Measurements from ENCODE around the gene RIF1.
"Not testable (repeated sequence)": the region's sequence is repeated elsewhere in the genome, so short reads cannot be mapped to it uniquely, and the experiment has no call there.

RIF1 gene

DNA sequence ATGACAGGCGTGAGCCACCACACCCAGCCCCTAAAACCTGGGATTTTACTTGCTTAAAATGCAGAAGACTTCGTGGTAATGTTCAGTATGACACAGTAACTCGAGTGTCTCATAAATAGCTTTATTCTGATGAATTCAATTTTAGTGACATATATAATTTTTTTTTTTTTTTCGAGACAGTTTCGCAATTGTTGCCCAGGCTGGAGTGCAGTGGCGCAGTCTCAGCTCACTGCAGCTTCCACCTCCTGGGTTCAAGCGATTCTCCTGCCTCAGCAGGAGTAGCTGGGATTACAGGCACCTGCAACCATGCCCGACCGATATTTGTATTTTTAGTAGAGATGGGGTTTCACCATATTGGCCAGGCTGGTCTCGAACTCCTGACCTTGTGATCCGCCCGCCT is 12.0 kb downstream of the RIF1 start:
- DNase-seq: not testable (repeated sequence)

- DNase-seq: no peak
Measured at GRCh38 chr2:151422917-151423439, 13.3 kb downstream of the RIF1 start.

DNA sequence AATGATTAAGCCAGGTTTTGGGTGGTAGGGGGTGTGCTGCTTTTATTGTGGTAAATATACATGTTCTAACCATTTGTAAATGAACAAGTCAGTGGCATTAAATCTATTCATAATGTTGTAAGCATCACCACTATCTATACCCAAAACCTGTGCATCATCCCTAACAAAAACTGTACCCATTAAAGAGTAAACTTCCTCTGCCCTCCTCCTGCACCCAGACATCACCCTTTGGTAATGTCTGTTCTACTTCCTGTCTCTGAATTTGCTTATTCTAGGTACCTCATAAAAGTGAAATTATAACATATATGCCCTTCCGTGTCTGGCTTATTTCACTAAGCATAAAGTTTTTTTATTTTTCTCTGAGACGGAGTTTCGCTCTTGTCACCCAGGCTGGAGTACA is 14.1 kb downstream of the RIF1 start:
- DNase-seq: no peak

DNA sequence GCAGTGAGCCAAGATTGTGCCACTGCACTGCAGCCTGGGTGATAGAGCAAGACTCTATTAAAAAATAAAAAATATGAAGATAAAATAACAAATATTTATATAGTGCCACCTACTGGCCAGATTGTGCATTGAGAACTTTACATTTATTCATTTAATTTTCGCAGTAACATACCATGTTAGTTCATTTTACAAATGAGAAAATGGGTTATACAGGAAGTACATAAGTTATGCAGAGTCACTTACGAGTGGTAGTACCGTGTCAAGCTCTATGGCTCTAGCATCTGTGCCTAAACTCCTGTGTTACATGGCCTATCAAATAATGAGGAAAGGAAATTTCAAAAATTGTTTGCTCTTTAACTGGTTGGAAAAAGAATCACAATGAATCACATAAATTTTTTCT is 27.9 kb downstream of the RIF1 start:
- no peak for DNase-seq

DNA sequence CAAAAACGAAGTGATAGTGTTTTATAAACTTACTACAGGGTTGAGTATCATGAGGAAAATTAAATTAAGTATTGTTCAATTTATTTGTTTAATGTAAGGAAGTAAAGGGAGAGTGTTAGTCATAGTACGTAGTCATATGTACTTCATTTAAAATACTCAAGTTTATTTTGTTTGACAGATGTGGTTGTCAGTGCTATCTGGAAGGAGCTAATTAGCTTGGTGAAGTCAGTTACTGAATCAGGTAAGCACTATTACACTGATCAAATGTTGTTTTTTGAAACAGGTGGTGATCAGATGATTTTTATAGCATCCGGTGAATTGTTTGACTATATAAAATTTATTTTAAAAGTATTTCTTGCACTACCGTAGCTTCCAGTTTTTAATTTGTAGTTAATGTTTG is 28.8 kb downstream of the RIF1 start:
- DNase-seq: no peak

- no peak for DNase-seq
Measured at GRCh38 chr2:151439127-151439526, 29.4 kb downstream of the RIF1 start.

DNA sequence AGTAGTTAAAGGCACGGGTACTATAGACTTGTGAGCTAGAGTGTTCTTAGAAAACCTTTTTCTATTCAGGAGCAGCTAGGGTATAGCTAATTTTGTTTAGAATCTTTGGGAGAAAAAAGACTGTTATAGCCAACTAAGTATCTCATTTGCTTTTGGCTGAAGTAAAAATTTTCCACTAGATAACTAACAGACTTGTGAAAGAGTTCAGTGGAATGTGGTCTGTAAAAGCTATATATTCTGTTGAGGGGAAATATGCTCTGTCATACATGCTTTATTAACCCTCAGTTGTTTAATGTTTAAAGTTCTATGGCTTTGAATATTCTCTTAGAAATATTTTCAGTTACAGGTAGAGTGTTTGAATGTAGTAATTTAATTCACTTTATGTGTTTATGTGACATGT is 49.7 kb downstream of the RIF1 start:
- no peak for DNase-seq

DNA sequence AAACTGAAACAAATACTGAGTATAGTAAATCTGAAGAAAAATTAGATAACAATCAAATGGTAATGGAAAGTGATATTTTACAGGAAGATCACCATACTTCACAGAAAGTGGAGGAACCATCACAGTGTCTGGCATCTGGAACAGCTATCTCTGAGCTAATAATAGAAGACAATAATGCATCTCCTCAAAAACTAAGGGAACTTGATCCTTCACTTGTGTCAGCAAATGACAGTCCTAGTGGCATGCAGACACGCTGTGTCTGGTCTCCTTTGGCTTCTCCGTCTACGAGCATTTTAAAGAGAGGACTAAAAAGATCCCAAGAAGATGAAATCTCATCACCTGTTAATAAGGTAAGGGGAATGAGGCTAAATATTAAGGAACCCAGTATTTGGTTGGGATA is 56.1 kb downstream of the RIF1 start:
- DNase-seq: no peak

DNA sequence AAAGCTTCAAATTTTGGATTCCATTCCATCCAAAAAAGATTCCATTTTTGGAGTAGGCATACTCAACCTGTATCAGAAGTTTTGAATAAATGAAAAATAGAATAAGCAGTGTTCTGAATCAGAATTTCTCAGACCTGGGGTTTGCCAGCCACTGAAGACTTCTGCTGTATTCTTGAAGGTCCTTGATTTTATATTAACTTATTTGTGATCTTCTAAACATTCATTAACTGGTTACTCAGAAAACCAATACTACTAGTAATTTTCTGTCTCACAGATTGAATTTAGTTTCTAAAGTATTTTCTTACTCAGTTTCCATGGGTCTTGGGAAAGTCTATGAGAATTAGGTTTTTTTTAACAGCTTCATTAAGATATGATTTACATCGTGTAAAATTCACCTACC is 60.9 kb downstream of the RIF1 start:
- DNase-seq: no peak

DNA sequence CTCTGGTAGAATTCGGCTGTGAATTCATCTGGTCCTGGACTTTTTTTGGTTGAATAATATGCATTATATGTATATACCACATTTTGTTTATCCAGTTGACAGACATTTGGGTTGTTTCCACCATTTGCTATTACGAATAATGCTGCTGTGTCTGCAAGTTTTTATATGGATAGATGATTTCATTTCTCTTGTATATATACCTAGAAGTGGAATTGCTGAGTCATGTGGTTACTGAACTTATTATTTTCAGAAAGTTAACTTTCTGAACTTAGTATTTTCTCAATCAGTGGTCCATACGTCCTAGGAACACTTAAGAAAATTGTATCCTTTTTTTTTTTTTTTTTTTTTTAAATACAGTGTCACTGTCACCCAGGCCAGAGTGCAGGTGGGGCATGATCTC is 63.3 kb downstream of the RIF1 start:
- no peak for DNase-seq

- DNase-seq: no peak
Measured at GRCh38 chr2:151475071-151475470, 65.4 kb downstream of the RIF1 start.

- DNase-seq: no peak
Measured at GRCh38 chr2:151476287-151476686, 66.6 kb downstream of the RIF1 start.

DNA sequence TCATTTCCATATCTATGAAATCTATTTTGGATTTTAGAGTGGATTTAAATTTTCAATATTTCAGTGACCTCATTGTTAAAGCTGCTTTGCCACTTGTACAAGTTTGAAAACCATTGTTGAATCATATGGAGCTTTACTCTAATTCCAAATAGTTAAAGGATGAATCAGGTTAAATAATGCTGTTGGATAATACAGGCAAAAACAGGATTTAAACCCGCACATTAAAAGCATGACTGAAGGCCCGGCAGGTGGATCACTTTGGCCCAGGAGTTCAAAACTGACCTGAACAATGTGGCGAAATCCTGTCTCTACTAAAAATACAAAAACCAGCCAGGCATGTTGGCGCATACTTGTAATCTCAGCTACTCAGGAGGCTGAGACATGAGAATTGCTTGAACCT is 68.3 kb downstream of the RIF1 start:
- no peak for DNase-seq

- DNase-seq: no peak
Measured at GRCh38 chr2:151481744-151482143, 72.0 kb downstream of the RIF1 start.

DNA sequence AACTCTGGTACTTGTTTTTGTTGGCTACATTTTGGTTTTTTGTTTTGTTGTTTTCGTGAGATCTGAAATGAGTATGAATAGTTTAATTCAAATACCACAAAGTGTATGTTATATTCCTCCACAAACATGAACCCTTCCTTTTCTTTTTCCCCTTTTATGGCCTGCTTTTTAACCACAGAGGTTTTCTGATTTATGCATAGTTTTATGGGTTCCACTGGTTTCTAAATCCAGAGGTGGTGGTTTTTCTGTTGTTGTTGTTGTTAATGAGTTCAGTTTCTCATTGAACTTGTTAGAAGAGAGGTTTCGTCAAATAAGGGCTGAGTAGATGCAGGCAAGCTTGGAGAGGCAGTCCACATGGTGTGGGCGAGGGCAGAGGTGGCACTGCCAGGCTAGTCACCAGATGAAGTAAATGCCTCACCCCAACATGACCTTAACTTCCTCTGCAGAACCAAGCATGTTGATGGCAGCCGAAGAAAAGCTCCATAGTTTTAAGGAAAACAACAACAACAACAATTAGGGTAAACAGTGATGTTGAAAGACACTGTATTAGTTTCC is 72.5 kb downstream of the RIF1 start:
- DNase-seq: no peak

DNA sequence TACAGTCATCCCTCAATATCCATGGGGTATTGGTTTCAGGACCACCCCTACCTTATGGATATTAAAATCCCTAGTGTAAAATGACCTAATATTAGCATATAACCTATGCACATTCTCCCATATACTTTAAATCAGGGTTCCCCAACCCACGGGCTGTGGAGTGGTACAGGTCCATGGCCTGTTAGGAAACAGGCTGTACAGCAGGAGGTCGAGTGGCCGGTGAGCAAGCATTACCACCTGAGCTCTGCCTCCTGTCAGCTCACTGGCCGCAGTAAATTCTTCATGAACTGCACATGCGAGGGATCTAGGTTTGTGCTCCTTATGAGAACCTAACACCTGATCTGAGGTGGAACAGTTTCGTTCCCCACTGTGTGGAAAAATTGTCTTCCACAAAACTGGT is 73.8 kb downstream of the RIF1 start:
- DNase-seq: no peak

- DNase-seq: no peak
Measured at GRCh38 chr2:151484100-151484499, 74.4 kb downstream of the RIF1 start.

DNA sequence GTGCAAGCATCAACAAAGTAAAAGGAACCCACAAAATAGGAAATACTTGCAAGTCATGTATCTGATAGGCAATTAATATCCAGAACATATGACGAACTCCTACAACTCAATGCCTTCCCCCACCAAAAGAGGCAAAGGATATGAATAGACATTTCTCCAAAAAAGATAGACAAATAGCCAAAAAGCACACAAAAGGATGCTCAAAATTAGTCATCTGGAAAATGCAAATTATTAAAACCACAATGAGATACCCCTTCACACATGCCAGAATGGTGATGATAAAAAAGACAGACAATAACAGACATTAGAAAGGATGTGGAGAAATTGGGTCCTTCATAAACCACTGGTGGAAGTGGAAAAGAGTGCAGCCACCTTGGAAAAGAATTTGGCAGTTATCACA is 76.4 kb downstream of the RIF1 start:
- DNase-seq: no peak

DNA sequence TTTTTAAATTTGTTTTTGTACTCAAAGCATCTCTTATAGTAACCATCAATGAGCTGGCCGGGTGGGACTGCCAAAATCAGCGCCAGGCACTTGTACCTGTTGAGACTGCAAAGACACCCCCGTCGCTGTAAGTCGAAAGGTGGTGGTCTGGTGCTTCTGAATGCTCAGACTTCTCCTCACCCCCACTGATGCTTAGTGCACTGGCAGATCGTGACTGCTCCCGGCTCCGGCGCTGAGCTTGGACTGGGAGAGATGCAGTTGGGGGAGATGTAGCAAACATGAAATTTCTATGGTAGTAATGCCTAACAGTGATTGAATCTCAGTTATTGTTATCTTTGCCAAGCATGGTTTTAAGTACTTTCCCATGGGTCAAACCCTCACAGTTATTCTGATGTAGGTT is 80.6 kb downstream of the RIF1 start:
- DNase-seq: no peak

DNA sequence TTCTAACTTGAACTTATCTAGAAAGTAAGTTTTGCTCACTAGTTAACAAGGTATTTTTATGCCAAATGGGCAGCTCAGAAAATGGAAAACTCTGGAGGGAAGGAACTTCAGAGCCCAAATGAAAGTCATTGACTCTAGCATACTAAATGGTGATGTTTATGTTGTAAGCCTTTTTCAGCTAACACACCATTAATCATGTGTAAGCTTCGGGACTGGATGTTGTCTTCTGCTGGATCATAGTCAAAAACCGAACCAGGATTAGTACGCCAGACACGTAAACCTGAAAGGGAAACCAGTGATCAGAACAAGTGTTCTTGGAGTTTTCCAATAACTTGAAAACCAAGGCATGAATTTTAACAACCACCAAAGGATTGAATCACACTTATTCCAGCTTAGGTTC is 81.8 kb downstream of the RIF1 start:
- DNase-seq: no peak

DNA sequence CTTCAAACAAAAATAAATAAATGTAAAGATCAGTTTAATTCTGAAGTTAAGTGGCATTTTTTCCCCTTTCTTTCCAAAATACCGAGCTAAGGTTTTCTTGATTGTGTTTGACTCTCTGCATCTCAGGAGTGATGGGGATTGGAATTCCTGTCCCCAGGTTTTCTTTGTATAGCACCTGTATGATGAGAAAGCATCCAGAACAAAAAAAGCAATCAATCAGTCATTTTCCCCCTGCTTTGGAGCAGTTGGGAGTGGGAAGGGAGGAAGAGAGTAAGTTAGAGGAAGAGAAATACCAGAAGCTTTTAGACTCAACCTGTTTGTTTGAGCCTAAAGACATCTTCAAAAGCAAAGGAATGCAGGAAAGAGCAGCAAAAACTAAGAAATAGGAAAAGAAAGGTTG is 88.5 kb downstream of the RIF1 start:
- no peak for DNase-seq

DNA sequence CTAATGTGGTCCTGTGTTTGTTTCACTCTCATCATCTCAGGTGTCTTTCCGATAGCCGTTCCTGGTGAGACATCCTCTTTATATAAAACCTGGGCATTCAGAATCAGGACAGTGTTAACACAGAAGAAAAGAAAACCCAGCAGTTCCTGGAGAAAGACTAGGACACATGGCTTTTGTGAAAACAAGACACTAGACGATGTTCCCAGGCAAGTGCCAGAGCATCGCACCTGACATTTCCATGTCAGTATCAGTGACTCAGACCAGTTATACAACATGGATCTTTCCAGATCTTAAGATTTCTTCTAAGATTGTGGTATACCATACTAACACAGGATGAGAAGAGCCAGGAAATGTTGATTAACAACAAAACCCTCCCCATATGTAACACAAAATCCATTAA is 96.5 kb downstream of the RIF1 start:
- no peak for DNase-seq

GRCh38 chr2:151508519-151508918 is 98.8 kb downstream of the RIF1 start:
- no peak for DNase-seq

DNA sequence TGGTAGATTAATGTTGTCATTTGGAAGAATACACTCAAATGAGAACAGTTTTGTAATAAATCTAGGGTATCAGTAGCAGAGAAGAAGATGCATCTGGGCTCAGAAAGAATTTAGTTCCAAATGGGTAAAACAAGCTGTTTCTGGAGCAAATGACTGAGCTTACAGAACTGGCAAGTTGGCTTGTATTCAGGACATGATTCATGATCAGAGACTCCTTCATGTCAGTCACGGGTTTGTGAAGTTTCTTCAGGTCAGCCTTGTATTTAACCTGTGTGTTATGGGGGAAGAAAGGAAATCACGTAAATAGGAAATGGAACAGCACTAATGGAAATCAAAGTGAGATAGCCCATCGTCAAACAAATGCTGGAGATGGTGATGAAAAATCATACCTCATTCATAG is 109.1 kb downstream of the RIF1 start:
- no peak for DNase-seq
